ENCODE data around the gene ALOX5AP. TPM values are rescaled to one million over a fixed set of nuclear protein-coding genes. Genes with fewer than 3 reads are reported as not detected.

Gene ALOX5AP
- total RNA-seq, 1 donor from 2014 or later = 4.5 TPM

GRCh38 chr13:30726192-30726591, 9.2 kb upstream of the ALOX5AP start:
- no peak for FAIRE-seq
- no peaks in the 10 kb centered on the region for H3K9me3 ChIP-seq (ENCODE audit: insufficient read depth, low read depth, low read length)
- peaks cover 11% of the 10 kb centered on the region for H3K4me1 ChIP-seq (ENCODE audit: insufficient read depth, low read length)
- Mint-ChIP-seq H3K4me1 (ENCODE audit: low read depth, unreplicated experiment) (peaks cover 13% of the 10 kb centered on the region), H3K27ac (ENCODE audit: unreplicated experiment) (no peak overlapping the region), H3K36me3 (ENCODE audit: low read depth, unreplicated experiment) (no peaks in the 10 kb centered on the region), H3K27me3 (ENCODE audit: low read depth, unreplicated experiment) (no peaks in the 10 kb centered on the region), H3K4me3 (ENCODE audit: unreplicated experiment) (no peak overlapping the region), H3K9me3 (ENCODE audit: unreplicated experiment) (no peaks in the 10 kb centered on the region)
- H3K9ac ChIP-seq (ENCODE audit: low read length) = no peak overlapping the region
- H4K20me1 ChIP-seq (ENCODE audit: insufficient read depth, low read length) = no peaks in the 10 kb centered on the region
- H3K4me2 ChIP-seq (ENCODE audit: low read length) = no peak overlapping the region
- H3K79me2 ChIP-seq (ENCODE audit: insufficient read depth, low read length) = no peaks in the 10 kb centered on the region
- no peaks in the 10 kb centered on the region for H3K27me3 ChIP-seq (ENCODE audit: insufficient read depth, low read length)
- no peak for TF ChIP-seq EZH2 (IDR thresholded peaks at IDR 0.05; ENCODE audit: insufficient read depth, low read length)
- TF ChIP-seq, protein P1, sequence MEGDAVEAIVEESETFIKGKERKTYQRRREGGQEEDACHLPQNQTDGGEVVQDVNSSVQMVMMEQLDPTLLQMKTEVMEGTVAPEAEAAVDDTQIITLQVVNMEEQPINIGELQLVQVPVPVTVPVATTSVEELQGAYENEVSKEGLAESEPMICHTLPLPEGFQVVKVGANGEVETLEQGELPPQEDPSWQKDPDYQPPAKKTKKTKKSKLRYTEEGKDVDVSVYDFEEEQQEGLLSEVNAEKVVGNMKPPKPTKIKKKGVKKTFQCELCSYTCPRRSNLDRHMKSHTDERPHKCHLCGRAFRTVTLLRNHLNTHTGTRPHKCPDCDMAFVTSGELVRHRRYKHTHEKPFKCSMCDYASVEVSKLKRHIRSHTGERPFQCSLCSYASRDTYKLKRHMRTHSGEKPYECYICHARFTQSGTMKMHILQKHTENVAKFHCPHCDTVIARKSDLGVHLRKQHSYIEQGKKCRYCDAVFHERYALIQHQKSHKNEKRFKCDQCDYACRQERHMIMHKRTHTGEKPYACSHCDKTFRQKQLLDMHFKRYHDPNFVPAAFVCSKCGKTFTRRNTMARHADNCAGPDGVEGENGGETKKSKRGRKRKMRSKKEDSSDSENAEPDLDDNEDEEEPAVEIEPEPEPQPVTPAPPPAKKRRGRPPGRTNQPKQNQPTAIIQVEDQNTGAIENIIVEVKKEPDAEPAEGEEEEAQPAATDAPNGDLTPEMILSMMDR (IDR thresholded peaks at IDR 0.05; ENCODE audit: insufficient read depth, low read depth, low read length) = no peak
- no peak overlapping the region for H3K27ac ChIP-seq (ENCODE audit: low read depth, low read length)
- no peak for DNase-seq (ENCODE audit: low read depth)
- H3K36me3 ChIP-seq (ENCODE audit: insufficient read depth, low read length) = no peaks in the 10 kb centered on the region
- H3K4me3 ChIP-seq (ENCODE audit: insufficient read depth, low read depth, low read length) = no peak overlapping the region
- no peak overlapping the region for H2AFZ ChIP-seq (ENCODE audit: low read depth, low read length)

GRCh38 chr13:30727491-30728355, 7.6 kb upstream of the ALOX5AP start:
- Histone ChIP-seq H4K20me1 (ENCODE audit: insufficient read depth, low read length) (no peaks in the 10 kb centered on the region), H3K27me3 (ENCODE audit: insufficient read depth, low read length) (no peaks in the 10 kb centered on the region), H3K4me3 (ENCODE audit: insufficient read depth, low read depth, low read length) (no peak overlapping the region), H3K79me2 (ENCODE audit: insufficient read depth, low read length) (no peaks in the 10 kb centered on the region), H2AFZ (ENCODE audit: low read depth, low read length) (no peak overlapping the region), H3K4me1 (ENCODE audit: insufficient read depth, low read length) (peaks cover 14% of the 10 kb centered on the region), H3K9me3 (ENCODE audit: insufficient read depth, low read depth, low read length) (no peaks in the 10 kb centered on the region), H3K27ac (ENCODE audit: low read depth, low read length) (no peak overlapping the region), H3K36me3 (ENCODE audit: insufficient read depth, low read length) (no peaks in the 10 kb centered on the region), H3K9ac (ENCODE audit: low read length) (no peak overlapping the region), H3K4me2 (ENCODE audit: low read length) (no peak overlapping the region)
- FAIRE-seq (no peak), DNase-seq (ENCODE audit: low read depth) (no peak)
- peaks cover 13% of the 10 kb centered on the region for H3K4me1 Mint-ChIP-seq (ENCODE audit: low read depth, unreplicated experiment)
- no peak for TF ChIP-seq EZH2 (IDR thresholded peaks at IDR 0.05; ENCODE audit: insufficient read depth, low read length)
- TF ChIP-seq, protein P1 (IDR thresholded peaks at IDR 0.05; ENCODE audit: insufficient read depth, low read depth, low read length) = no peak
- no peaks in the 10 kb centered on the region for H3K9me3 Mint-ChIP-seq (ENCODE audit: unreplicated experiment)
- H3K27me3 Mint-ChIP-seq (ENCODE audit: low read depth, unreplicated experiment) = peaks cover 2% of the 10 kb centered on the region
- no peak overlapping the region for H3K27ac Mint-ChIP-seq (ENCODE audit: unreplicated experiment)
- no peak overlapping the region for H3K4me3 Mint-ChIP-seq (ENCODE audit: unreplicated experiment)
- no peaks in the 10 kb centered on the region for H3K36me3 Mint-ChIP-seq (ENCODE audit: low read depth, unreplicated experiment)

DNA sequence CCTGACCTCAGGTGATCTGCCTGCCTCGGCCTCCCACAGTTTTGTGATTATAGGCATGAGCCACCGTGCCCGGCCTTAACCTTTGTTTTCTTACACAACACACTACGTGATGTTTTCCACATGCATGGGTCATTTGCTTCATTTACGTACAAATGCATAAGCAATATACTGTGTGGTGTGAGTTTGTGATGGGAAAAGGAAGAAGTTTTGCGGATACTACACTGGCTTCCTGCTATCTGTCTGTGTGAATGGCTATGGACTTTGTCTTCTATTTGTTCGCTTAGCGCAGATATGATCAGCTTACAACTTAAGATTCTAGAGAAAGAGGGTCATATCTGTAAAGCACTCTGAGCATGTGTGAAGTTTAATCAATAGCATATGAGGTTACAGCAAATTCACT, 5.5 kb upstream of the ALOX5AP start:
- Histone ChIP-seq H4K20me1 (ENCODE audit: insufficient read depth, low read length) (no peaks in the 10 kb centered on the region), H3K27me3 (ENCODE audit: insufficient read depth, low read length) (no peaks in the 10 kb centered on the region), H3K27ac (ENCODE audit: low read depth, low read length) (no peak overlapping the region), H3K9me3 (ENCODE audit: insufficient read depth, low read depth, low read length) (no peaks in the 10 kb centered on the region), H3K4me1 (ENCODE audit: insufficient read depth, low read length) (peaks cover 24% of the 10 kb centered on the region), H3K79me2 (ENCODE audit: insufficient read depth, low read length) (no peaks in the 10 kb centered on the region), H3K9ac (ENCODE audit: low read length) (no peak overlapping the region), H2AFZ (ENCODE audit: low read depth, low read length) (no peak overlapping the region), H3K36me3 (ENCODE audit: insufficient read depth, low read length) (no peaks in the 10 kb centered on the region), H3K4me2 (ENCODE audit: low read length) (no peak overlapping the region), H3K4me3 (ENCODE audit: insufficient read depth, low read depth, low read length) (no peak overlapping the region)
- FAIRE-seq (no peak), DNase-seq (ENCODE audit: low read depth) (no peak)
- no peak overlapping the region for H3K27ac Mint-ChIP-seq (ENCODE audit: unreplicated experiment)
- H3K4me1 Mint-ChIP-seq (ENCODE audit: low read depth, unreplicated experiment) = peaks cover 24% of the 10 kb centered on the region
- H3K4me3 Mint-ChIP-seq (ENCODE audit: unreplicated experiment) = no peak overlapping the region
- no peaks in the 10 kb centered on the region for H3K9me3 Mint-ChIP-seq (ENCODE audit: unreplicated experiment)
- H3K36me3 Mint-ChIP-seq (ENCODE audit: low read depth, unreplicated experiment) = no peaks in the 10 kb centered on the region
- peaks cover 2% of the 10 kb centered on the region for H3K27me3 Mint-ChIP-seq (ENCODE audit: low read depth, unreplicated experiment)
- TF ChIP-seq EZH2 (IDR thresholded peaks at IDR 0.05; ENCODE audit: insufficient read depth, low read length) = no peak
- TF ChIP-seq, protein P1 (IDR thresholded peaks at IDR 0.05; ENCODE audit: insufficient read depth, low read depth, low read length) = no peak

Data from astrocyte (in vitro differentiated cells and primary cell).